HG03280 (cell line): ENCODE results near the gene PHLPP1.

Experiments
- ATAC-seq: cut with Tn5 transposase; IDR thresholded peaks from one replicate; pipeline ENCODE4 v1.9.1; 2021; ENCODE audit warnings: mild to moderate bottlenecking, moderate library complexity; ENCODE audit not compliant: unreplicated experiment

Gene PHLPP1

DNA sequence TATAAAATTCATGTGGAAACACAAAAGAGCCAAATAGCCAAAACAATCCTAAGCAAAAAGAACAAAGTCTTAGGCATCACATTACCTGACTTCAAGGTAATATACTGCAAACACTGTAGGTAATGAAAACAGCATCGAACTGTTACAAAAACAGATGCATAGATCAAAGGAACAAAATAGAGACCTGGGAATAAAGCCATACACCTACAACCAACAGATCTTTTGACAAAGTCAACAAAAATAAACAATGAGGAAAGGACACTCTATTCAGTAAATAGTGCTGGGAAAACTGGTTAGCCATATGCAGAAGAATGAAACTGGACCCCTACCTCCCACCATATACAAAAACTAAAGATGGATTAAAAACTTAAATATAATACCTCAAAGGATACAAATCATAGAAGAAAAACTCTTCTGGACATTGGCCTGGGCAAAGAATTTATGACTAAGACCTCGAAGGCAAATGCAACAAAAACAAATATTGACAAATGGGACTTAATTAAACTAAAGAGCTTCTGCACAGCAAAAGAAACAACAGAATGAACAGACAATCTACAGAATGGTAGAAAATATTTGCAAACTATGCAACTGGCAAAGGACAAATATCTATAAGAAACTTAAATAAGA, 218.0 kb downstream of the PHLPP1 start:
- ATAC-seq: no peak

DNA sequence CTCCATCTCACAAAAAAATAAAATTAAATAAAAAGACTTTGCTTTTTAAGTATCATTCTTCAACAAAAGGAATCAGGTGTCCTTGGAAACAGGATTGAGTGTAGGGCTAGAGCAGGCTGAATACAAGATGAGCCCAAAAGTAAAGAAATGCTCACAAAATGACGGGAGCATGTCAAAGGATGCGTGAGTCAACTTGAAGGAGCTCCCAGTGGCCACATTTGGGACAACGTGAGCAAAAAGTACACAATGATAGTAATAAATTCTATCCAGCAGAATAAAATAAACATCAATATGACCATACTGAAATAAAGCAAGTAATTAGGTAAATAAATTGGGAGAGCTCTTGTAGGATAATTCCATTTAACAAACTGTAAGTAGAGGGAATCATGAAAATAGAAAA, 220.7 kb downstream of the PHLPP1 start:
- ATAC-seq: no peak

DNA sequence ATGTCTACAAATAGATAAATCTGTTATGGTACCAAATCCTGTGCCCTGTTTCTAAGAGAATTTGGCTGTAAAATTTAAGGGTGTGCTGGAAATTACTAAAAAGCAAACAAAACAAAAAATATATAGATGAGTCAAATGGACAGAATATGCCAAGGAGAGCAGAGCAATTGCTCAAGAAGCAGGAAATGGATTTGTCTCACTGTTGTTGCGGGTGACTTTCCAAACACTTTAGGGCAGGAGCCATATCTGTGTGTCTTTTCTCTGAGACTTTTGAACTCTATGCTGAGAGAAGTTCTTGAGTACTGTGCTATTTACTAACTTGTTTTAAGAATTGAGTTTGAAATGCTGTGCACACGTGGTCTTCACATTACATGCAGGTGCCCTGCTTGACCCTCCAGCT, 221.7 kb downstream of the PHLPP1 start:
- no peak for ATAC-seq

DNA sequence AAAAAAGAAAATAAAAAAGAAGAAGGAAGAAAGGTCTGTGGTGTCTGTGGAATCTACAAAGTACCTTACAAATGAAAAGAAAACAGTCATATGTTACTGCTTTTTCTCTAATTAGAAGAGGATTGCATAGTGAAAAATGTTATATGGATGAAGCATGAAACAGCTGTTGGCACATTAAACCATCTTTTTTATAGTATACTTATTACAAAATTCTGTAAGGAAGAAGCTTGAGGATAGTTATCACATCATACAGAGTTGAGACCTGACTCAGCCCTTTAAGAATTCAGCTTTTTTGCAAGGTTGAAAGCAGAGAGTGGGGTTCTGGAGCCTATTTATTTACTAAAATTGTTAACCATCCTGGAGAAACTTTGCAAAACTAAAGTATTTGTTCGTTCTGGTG, 222.7 kb downstream of the PHLPP1 start:
- no peak for ATAC-seq

DNA sequence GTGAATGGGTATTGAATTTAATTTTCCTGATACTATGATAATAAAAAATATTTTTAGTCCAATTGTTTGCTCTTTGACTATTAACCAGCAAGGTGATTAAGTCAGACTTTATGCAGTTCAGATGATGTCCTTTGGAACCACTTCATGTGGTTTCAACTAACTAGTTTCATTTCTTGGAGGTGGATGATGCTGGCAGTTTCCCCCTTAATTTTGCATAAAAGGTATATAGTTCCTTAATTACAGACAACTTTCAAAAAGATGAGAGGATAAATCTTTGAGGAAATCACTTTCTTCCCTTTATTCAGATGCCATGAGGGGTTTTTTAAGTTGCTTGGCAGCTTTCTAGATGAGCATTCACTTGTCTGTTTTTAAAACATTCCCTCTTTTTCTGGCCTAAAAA, 223.1 kb downstream of the PHLPP1 start:
- ATAC-seq: peak; percentile 58

DNA sequence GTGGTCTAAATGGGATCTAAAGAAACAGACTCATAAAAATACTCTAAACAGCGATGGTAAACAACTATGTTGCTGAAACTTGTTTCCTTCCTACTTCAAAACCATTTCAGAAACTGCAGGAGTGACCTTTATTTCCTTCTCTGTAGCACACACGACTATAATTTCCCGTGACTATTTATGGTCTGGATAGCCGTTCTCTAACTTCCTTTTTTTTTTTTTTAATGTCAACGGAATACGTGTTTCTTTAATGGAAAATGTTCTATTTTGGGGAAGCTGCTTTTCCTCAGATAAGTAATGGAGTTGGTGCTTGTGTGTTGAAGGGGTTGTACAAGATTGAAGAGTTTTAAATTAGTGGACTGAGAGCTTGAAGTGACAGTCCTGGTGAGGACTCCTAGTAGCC, 224.1 kb downstream of the PHLPP1 start:
- ATAC-seq: no peak

- no peak for ATAC-seq
These were observed 224.6 kb downstream of the PHLPP1 start for GRCh38 chr18:62939926-62940325.

DNA sequence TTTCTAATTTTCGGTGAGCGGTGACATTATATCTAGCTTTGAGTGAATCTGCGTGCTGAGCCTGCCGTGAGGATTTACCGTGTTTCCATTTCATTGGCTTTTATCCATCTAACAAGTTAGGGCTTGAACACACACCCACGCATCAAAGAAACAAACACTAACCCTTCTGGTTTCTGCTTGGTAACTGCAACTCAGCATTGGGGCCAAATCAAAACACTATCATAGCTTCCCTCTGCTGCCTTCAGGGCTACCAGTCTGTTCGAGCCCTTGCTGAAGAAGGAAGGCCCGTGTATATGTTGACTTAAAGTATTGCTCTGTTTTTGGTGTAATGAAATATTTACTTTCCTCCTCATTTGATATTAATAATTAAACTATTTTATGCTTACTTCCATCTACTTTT, 227.2 kb downstream of the PHLPP1 start:
- ATAC-seq: no peak

GRCh38 chr18:62944454-62944853, 229.1 kb downstream of the PHLPP1 start:
- no peak for ATAC-seq

GRCh38 chr18:62948788-62949187, 233.4 kb downstream of the PHLPP1 start:
- ATAC-seq: no peak

- no peak for ATAC-seq
These were observed 234.9 kb downstream of the PHLPP1 start for GRCh38 chr18:62950246-62950645.

- ATAC-seq: no peak
These were observed 237.5 kb downstream of the PHLPP1 start for GRCh38 chr18:62952807-62953206.

GRCh38 chr18:62953663-62954062, 238.3 kb downstream of the PHLPP1 start:
- no peak for ATAC-seq

DNA sequence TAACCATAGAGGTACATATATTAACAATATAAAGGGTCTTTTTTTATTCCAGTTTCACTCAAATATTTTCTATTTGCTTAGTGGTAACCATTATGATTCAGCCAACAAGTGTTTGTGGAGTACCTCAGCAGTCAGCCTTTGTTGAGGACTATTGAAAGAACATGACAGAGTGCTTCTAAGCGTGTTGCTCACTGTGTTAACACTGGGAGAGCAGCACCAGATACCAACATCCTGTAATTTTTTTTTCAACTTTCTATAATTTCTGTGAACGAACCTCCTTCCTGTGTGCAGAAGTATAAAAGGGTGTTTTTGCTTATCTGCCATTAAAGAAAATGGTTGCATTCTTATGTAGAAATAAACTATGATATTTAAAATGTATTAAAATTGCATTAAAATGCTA, 239.0 kb downstream of the PHLPP1 start:
- ATAC-seq: no peak

DNA sequence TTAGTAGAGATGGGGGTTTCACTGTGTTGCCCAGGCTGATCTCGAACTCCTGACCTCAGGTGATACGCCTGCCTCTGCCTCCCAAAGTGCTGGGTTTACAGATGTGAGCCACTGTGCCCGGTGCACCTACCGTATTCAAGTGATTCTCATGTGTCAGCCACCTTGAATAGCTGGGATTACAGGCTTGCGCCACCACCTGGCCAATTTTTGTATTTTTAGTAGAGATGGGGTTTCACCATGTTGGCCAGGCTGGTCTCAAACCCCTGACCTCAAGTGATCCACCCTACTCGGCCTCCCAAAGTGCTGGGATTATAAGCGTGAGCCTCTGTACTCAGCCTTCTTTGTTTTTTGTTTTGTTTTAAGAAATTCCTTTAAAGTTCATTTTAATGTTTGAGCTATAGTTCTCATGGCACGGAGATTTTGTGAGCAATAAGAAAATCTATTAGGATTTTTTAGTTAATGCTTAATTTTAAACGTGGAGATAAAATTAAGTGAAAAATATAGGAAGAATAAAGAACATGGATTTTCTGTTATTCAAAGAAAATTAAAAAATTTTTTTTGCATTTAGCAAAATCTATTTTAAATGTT, 242.6 kb downstream of the PHLPP1 start:
- ATAC-seq: peak; percentile 72

GRCh38 chr18:62959481-62959880, 244.1 kb downstream of the PHLPP1 start:
- no peak for ATAC-seq

- no peak for ATAC-seq
These were observed 248.2 kb downstream of the PHLPP1 start for GRCh38 chr18:62963507-62963906.

DNA sequence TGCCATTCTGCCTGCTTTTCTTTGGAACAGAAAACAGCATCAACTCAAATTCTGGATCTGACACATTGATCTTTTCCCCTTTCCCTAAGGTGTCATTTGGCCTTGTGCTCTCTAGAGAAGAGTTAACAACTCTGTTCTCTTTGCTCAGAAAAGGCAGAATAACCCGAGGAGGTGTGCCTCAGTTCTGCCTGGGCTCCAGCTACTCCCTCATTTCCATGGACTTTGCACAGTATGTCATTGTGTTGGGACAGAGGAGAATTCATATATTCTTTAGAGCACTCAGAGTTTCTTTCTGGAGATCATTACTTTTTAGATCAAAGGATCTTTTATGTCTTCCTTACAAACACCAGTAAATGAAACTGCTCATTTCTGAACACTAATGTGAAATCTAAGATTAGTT, 249.1 kb downstream of the PHLPP1 start:
- ATAC-seq: no peak

DNA sequence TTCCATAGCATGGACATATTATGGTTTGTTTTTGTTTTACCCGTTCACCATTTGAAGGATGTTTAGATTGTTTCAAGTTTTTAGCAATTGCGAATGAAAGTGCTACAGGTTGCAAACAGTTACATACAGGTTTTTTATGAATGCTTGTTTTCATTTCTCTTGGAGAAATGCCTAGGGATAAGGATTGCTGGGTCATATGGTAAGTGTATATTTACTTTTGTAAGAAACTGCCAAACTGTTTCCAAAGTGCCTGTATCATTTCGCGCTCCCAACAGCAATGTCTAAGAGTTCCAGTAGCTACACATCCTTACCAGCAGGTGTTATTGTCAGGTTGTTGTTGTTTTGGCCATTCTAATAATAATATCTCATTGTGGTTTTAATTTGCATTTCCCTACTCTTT, 251.7 kb downstream of the PHLPP1 start:
- ATAC-seq: no peak

- ATAC-seq: no peak
These were observed 258.3 kb downstream of the PHLPP1 start for GRCh38 chr18:62973689-62974088.

- ATAC-seq: no peak
These were observed 259.0 kb downstream of the PHLPP1 start for GRCh38 chr18:62974388-62974787.

DNA sequence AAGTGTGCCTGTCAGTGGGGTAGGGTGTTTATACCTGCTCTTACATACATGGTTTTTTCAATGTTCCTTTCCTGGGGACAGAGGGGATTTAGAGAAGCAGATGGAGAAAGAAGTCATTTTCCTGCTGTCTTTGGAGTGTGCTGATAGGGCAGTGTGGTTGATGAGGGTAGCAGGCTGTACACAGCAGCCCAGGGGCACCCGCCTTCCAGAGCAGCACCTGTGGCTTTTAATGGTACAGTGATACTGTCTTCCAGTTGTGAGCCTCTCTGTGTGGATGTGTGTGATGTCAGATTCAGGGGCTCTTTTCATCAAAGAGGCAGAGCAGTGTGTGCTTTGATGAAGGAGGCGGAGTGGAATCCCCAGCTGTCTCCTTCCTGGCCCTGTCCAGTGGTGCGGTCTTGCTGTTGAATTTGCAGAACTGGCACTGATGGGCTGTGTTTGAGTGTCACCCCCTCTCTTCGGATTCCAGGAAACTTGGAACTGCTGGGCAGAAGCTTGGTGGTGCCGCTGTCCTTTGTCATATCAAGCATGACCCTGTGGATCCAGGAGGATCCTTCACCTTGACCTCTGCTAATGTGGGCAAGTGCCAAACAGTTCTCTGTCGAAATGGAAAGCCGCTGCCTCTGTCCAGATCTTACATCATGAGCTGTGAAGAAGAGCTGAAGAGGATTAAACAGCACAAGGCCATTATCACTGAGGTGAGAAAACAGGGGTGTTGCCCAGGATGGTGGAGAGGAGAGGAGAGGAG, 259.8 kb downstream of the PHLPP1 start:
- ATAC-seq: no peak
